OCI-LY1 (cell line): ENCODE measurements around the gene HOXC11.

Source experiments
- EZH2 ChIP-seq: fragments of 200-600 bp; sonication (generic), shearing (Covaris generic); IDR thresholded peaks from 2 replicates; pipeline ENCODE4 v1.8.0; 2017; ENCODE audit warnings: borderline replicate concordance, mixed run types, mild to moderate bottlenecking, antibody characterized with exemption, low read length, moderate library complexity, mixed read lengths
- TF ChIP-seq, protein P1 (sequence below): fragments of 200-600 bp; sonication (generic), shearing (Covaris generic); IDR thresholded peaks from 2 replicates; pipeline ENCODE4 v1.5.1; 2017; ENCODE audit warnings: mild to moderate bottlenecking, antibody characterized with exemption, low read length, moderate library complexity, mixed read lengths

DNA sequence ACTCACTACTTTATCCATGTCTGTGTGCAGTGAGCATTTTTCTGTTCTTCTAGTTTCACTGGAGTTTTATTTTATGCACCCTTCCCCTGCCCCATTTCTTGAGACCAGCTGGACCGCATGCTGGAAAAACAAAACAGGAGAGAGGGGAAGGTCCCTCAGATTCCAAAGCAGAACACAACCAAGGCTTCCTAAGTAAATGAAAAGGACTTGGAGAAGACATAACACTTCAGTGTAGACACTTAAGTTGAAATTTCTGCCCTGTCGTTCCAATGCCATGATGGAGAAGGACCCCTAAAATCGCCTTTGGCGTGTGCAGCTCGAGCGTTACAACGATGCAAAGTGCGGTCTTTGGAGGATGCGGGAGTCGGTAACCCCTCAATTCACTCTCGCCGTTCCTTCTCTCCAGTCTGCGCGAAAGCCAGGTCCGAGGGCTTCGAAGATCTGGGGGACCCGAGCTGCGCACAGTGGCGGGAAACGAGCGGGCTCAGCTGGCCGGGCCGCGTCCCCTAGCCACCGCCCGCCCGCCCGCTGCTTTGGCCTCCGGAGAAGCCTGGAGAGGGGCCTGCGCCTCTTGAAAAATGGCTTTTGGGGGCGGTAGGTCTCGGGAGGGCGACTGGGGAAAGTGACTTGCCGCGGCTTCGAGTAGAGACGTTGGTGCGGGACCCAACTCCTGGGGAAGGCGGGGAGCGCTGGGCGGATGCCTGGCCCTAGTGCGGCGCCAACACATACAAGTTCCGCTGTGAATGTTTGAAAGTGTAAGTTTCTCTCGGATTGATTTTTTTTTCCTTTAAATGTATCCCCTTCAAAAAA, 45.5 kb upstream of the HOXC11 start:
- TF ChIP-seq, protein P1, sequence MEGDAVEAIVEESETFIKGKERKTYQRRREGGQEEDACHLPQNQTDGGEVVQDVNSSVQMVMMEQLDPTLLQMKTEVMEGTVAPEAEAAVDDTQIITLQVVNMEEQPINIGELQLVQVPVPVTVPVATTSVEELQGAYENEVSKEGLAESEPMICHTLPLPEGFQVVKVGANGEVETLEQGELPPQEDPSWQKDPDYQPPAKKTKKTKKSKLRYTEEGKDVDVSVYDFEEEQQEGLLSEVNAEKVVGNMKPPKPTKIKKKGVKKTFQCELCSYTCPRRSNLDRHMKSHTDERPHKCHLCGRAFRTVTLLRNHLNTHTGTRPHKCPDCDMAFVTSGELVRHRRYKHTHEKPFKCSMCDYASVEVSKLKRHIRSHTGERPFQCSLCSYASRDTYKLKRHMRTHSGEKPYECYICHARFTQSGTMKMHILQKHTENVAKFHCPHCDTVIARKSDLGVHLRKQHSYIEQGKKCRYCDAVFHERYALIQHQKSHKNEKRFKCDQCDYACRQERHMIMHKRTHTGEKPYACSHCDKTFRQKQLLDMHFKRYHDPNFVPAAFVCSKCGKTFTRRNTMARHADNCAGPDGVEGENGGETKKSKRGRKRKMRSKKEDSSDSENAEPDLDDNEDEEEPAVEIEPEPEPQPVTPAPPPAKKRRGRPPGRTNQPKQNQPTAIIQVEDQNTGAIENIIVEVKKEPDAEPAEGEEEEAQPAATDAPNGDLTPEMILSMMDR: no peak
- TF ChIP-seq EZH2: no peak
